ENCODE measurements around the gene PHC2. TPM values are rescaled to one million over a fixed set of nuclear protein-coding genes. Genes with fewer than 3 reads are reported as not detected.

Gene PHC2
- total and polyA plus RNA-seq, 2 donors from 2014 or later, result 118 to 149 TPM

DNA sequence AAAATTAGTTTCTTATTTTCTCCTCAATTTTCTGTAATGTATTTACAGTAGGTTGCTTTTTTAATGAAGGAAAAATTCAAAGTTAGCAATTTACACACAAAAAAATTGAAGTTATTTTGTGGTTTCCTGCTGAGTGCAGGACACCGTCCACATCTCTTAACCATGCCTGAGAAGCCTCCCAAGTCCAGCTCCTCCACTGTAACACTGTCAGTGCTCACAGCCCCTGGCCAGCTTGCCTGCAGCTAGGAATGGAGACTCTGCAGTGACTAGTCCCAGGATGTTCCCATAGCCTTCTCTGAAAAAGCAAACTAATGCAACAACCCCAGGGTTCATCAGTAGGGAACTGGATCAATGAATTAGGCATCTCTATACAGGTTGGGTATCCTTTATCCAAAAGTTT lies 113.5 kb downstream of the PHC2 start:
- H3K27ac ChIP-seq (ENCODE audit: low read depth in 2 of 2, low read length in 2 of 2), result no peak overlapping the region
- no peaks in the 10 kb centered on the region for H3K27me3 ChIP-seq (ENCODE audit: control insufficient read depth, insufficient read depth, low read length)
- no peak for FAIRE-seq
- TF ChIP-seq CTCF (IDR thresholded peaks at IDR 0.05; ENCODE audit: borderline replicate concordance, extremely low read depth, insufficient read depth), result no peak
- no peaks in the 10 kb centered on the region for H3K36me3 ChIP-seq (ENCODE audit: control insufficient read depth in 2 of 3, insufficient read depth in 3 of 3, low read length in 3 of 3)
- H3K4me3 ChIP-seq (ENCODE audit: low read length in 3 of 3), result no peak overlapping the region
- peaks cover 0 to 8% (median 7%) of the 10 kb centered on the region in 3 donors for H3K4me1 ChIP-seq (ENCODE audit: control insufficient read depth in 2 of 3, insufficient read depth in 2 of 3, low read depth in 1 of 3, low read length in 3 of 3)
- intact Hi-C loops (cut with DNase I), result no loop called here
- peak in 1 of 5 donors; percentile 32 for DNase-seq
- H3K9ac ChIP-seq (ENCODE audit: low read length in 3 of 3), result no peak overlapping the region
- H3K9me3 ChIP-seq (ENCODE audit: control insufficient read depth in 2 of 3, insufficient read depth in 1 of 3, low read length in 3 of 3), result no peaks in the 10 kb centered on the region

- H3K4me3 ChIP-seq (ENCODE audit: low read length in 3 of 3), result no peak overlapping the region
- no peaks in the 10 kb centered on the region for H3K27me3 ChIP-seq (ENCODE audit: control insufficient read depth, insufficient read depth, low read length)
- peaks cover 0 to 8% (median 7%) of the 10 kb centered on the region in 3 donors for H3K4me1 ChIP-seq (ENCODE audit: control insufficient read depth in 2 of 3, insufficient read depth in 2 of 3, low read depth in 1 of 3, low read length in 3 of 3)
- FAIRE-seq (no peak), DNase-seq (peak in 1 of 5 donors; percentile 45)
- no peaks in the 10 kb centered on the region for H3K9me3 ChIP-seq (ENCODE audit: control insufficient read depth in 2 of 3, insufficient read depth in 1 of 3, low read length in 3 of 3)
- intact Hi-C loops (cut with DNase I), result no loop called here
- TF ChIP-seq CTCF (IDR thresholded peaks at IDR 0.05; ENCODE audit: borderline replicate concordance, extremely low read depth, insufficient read depth), result no peak
- no peak overlapping the region for H3K27ac ChIP-seq (ENCODE audit: low read depth in 2 of 2, low read length in 2 of 2)
- no peaks in the 10 kb centered on the region for H3K36me3 ChIP-seq (ENCODE audit: control insufficient read depth in 2 of 3, insufficient read depth in 3 of 3, low read length in 3 of 3)
- H3K9ac ChIP-seq (ENCODE audit: low read length in 3 of 3), result no peak overlapping the region
Observed at GRCh38 chr1:33316601-33317000, 114.3 kb downstream of the PHC2 start.

- intact Hi-C loops (cut with DNase I), result no loop called here
- FAIRE-seq (no peak), DNase-seq (peak in 1 of 5 donors; percentile 46)
- no peaks in the 10 kb centered on the region for H3K4me1 ChIP-seq (ENCODE audit: control insufficient read depth in 2 of 3, insufficient read depth in 2 of 3, low read depth in 1 of 3, low read length in 3 of 3)
- H3K27ac ChIP-seq (ENCODE audit: low read depth in 2 of 2, low read length in 2 of 2), result no peak overlapping the region
- H3K4me3 ChIP-seq (ENCODE audit: low read length in 3 of 3), result no peak overlapping the region
- H3K9me3 ChIP-seq (ENCODE audit: control insufficient read depth in 2 of 3, insufficient read depth in 1 of 3, low read length in 3 of 3), result no peaks in the 10 kb centered on the region
- H3K36me3 ChIP-seq (ENCODE audit: control insufficient read depth in 2 of 3, insufficient read depth in 3 of 3, low read length in 3 of 3), result no peaks in the 10 kb centered on the region
- TF ChIP-seq CTCF (IDR thresholded peaks at IDR 0.05; ENCODE audit: borderline replicate concordance, extremely low read depth, insufficient read depth), result no peak
- H3K27me3 ChIP-seq (ENCODE audit: control insufficient read depth, insufficient read depth, low read length), result no peaks in the 10 kb centered on the region
- no peak overlapping the region for H3K9ac ChIP-seq (ENCODE audit: low read length in 3 of 3)
Observed at GRCh38 chr1:33314416-33314815, 116.5 kb downstream of the PHC2 start.

GRCh38 chr1:33312413-33312749 lies 118.5 kb downstream of the PHC2 start:
- no peaks in the 10 kb centered on the region for H3K4me1 ChIP-seq (ENCODE audit: control insufficient read depth in 2 of 3, insufficient read depth in 2 of 3, low read depth in 1 of 3, low read length in 3 of 3)
- no peak overlapping the region for H3K27ac ChIP-seq (ENCODE audit: low read depth in 2 of 2, low read length in 2 of 2)
- intact Hi-C loops (cut with DNase I), result no loop called here
- no peak for TF ChIP-seq CTCF (IDR thresholded peaks at IDR 0.05; ENCODE audit: borderline replicate concordance, extremely low read depth, insufficient read depth)
- no peaks in the 10 kb centered on the region for H3K27me3 ChIP-seq (ENCODE audit: control insufficient read depth, insufficient read depth, low read length)
- FAIRE-seq (no peak), DNase-seq (peak in 1 of 5 donors; percentile 69)
- H3K4me3 ChIP-seq (ENCODE audit: low read length in 3 of 3), result no peak overlapping the region
- H3K9ac ChIP-seq (ENCODE audit: low read length in 3 of 3), result no peak overlapping the region
- no peaks in the 10 kb centered on the region for H3K36me3 ChIP-seq (ENCODE audit: control insufficient read depth in 2 of 3, insufficient read depth in 3 of 3, low read length in 3 of 3)
- no peaks in the 10 kb centered on the region for H3K9me3 ChIP-seq (ENCODE audit: control insufficient read depth in 2 of 3, insufficient read depth in 1 of 3, low read length in 3 of 3)

Measured in kidney (tissue), 14 donors.